MCF 10A (cell line): ENCODE data around the gene E4F1. TPM values are rescaled to one million over a fixed set of nuclear protein-coding genes. Genes with fewer than 3 reads are reported as not detected.

ENCODE experiments used
- BruUV-seq: library from RNA; stranded (reverse); fragments of 400-500 nt; replicated peaks from 2 replicates; lab custom pipeline; 2021; lab: Mats Ljungman, UMichigan
- CTCF ChIA-PET: fragments of 300-600 bp; sonication (Branson Sonifier 250); formaldehyde crosslinking; extraction: SDS; loops from one replicate; lab custom pipeline; 2021; ENCODE audit warnings: antibody characterized with exemption, inconsistent platforms; lab: Yijun Ruan, JAX
- POLR2A ChIA-PET: fragments of 300-600, 350-650 bp; sonication (Branson Sonifier 250); formaldehyde crosslinking; extraction: SDS; loops from one replicate; lab custom pipeline; 2020; ENCODE audit warnings: antibody characterized with exemption, inconsistent platforms; lab: Yijun Ruan, JAX
- DNase-seq: peaks from one replicate; pipeline ENCODE4 v3.0.0-alpha.2; 2018; ENCODE audit not compliant: unreplicated experiment
- H3K27ac Mint-ChIP-seq: one replicate; pipeline ENCODE4 v1.8.0; 2022; ENCODE audit warnings: mild to moderate bottlenecking, low read depth, mixed read lengths; ENCODE audit not compliant: unreplicated experiment
- H3K27me3 Mint-ChIP-seq: one replicate; pipeline ENCODE4 v1.8.0; 2022; ENCODE audit warnings: mixed read lengths; ENCODE audit not compliant: insufficient read depth, unreplicated experiment
- H3K36me3 Mint-ChIP-seq: one replicate; pipeline ENCODE4 v1.8.0; 2022; ENCODE audit warnings: mild to moderate bottlenecking, moderate library complexity, mixed read lengths; ENCODE audit not compliant: insufficient read depth, unreplicated experiment
- H3K4me1 Mint-ChIP-seq: one replicate; pipeline ENCODE4 v1.8.0; 2022; ENCODE audit warnings: mixed read lengths; ENCODE audit not compliant: insufficient read depth, unreplicated experiment
- H3K4me3 Mint-ChIP-seq: one replicate; pipeline ENCODE4 v1.8.0; 2022; ENCODE audit warnings: mild to moderate bottlenecking, moderate library complexity, mixed read lengths; ENCODE audit not compliant: unreplicated experiment
- H3K9me3 Mint-ChIP-seq: one replicate; pipeline ENCODE4 v1.8.0; 2022; ENCODE audit warnings: mixed read lengths; ENCODE audit not compliant: unreplicated experiment
- intact Hi-C: fragments of 100-400 bp; cut with micrococcal nuclease; formaldehyde crosslinking; loops from 2 replicates; pipeline ENCODE4 v1.14.1; 2022
- total RNA-seq: library from RNA; stranded (reverse); gene quantifications from 2 replicates; pipeline ENCODE4 v1.2.3, GENCODE V29; 2022
- TF ChIP-seq, protein P1 (sequence below): fragments of 200-600 bp; IDR thresholded peaks from one replicate; pipeline ENCODE4 v1.8.0; 2022; ENCODE audit warnings: antibody characterized with exemption, mild to moderate bottlenecking; ENCODE audit not compliant: unreplicated experiment

The E4F1 gene
- total RNA-seq, 1 experiment from 2014 or later: 26.2 TPM

DNA sequence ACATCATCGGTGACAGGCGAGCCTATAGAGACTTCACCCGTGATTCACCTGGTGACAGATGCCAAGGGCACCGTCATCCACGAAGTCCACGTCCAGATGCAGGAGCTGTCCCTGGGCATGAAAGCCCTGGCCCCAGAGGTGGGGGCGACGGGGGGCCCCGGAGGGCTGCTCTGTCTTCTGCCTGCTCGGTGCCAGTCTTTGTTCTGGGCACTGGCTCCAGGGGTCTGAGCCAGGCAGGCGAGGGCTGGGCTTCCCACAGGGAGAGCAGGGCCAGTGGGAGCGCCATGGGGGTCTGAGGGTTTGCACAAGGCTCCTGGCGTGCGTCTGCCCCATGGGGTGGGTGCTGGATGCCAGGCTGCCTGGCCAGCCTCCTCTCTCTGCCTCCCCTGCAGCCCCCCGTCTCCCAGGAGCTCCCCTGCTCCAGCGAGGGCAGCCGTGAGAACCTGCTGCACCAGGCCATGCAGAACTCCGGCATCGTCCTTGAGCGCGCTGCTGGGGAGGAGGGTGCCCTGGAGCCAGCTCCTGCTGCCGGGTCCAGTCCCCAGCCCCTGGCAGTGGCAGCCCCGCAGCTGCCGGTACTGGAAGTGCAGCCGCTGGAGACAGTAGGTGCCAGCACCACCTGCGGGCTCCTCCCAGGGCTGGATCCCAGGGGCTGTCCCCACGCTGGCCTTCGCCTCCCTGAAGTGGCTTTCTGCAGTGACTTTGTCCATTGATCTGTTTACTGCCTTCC lies 9.8 kb downstream of the E4F1 start:
- Mint-ChIP-seq H3K27ac (no peak overlapping the region), H3K4me3 (no peak overlapping the region), H3K36me3 (peaks cover 63% of the 10 kb centered on the region), H3K27me3 (no peaks in the 10 kb centered on the region), H3K9me3 (no peaks in the 10 kb centered on the region), H3K4me1 (no peaks in the 10 kb centered on the region)
- TF ChIP-seq, protein P1, sequence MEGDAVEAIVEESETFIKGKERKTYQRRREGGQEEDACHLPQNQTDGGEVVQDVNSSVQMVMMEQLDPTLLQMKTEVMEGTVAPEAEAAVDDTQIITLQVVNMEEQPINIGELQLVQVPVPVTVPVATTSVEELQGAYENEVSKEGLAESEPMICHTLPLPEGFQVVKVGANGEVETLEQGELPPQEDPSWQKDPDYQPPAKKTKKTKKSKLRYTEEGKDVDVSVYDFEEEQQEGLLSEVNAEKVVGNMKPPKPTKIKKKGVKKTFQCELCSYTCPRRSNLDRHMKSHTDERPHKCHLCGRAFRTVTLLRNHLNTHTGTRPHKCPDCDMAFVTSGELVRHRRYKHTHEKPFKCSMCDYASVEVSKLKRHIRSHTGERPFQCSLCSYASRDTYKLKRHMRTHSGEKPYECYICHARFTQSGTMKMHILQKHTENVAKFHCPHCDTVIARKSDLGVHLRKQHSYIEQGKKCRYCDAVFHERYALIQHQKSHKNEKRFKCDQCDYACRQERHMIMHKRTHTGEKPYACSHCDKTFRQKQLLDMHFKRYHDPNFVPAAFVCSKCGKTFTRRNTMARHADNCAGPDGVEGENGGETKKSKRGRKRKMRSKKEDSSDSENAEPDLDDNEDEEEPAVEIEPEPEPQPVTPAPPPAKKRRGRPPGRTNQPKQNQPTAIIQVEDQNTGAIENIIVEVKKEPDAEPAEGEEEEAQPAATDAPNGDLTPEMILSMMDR: no peak
- BruUV-seq: no TSS peak
- intact Hi-C loops: no loop called here
- POLR2A ChIA-PET: no interaction called here
- CTCF ChIA-PET: no interaction called here
- no peak for DNase-seq

DNA sequence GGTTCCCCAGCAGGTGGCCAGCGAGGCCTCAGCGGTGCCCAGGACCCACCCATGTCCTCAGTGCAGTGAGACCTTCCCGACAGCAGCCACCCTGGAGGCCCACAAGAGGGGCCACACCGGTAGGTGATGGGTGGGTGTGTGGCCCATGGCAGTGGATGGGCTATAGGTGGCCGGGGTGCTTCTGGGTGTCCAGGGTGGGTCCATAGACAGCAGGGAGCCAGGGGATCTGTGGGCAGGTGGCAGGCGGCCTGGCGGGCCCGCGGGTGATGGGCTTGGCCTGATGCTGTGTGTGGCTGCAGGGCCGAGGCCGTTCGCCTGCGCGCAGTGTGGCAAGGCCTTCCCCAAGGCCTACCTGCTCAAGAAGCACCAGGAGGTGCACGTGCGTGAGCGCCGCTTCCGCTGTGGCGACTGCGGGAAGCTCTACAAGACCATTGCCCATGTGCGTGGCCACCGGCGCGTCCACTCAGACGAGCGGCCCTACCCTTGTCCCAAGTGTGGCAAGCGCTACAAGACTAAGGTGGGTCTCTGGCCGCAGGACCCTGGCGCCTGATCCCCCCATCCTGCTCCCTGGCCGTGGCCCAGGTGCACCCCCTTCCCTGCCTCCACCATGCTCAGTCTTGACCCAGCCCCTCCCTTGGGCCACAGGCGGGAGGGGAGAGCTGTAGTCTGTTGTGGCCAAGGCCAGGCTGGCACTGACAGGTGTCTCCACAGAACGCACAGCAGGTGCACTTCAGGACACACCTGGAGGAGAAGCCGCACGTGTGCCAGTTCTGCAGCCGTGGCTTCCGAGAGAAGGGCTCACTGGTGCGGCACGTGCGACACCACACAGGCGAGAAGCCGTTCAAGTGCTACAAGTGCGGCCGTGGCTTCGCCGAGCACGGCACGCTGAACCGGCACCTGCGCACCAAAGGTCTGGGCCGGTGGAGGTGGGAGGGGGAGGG lies 10.8 kb downstream of the E4F1 start:
- no peaks in the 10 kb centered on the region for H3K4me1 Mint-ChIP-seq
- no peak overlapping the region for H3K4me3 Mint-ChIP-seq
- no TSS peak for BruUV-seq
- CTCF ChIA-PET: no interaction called here
- H3K9me3 Mint-ChIP-seq: no peaks in the 10 kb centered on the region
- POLR2A ChIA-PET: no interaction called here
- H3K27me3 Mint-ChIP-seq: no peaks in the 10 kb centered on the region
- no peak overlapping the region for H3K27ac Mint-ChIP-seq
- DNase-seq: no peak
- intact Hi-C loops: no loop called here
- peaks cover 65% of the 10 kb centered on the region for H3K36me3 Mint-ChIP-seq
- TF ChIP-seq, protein P1: no peak

DNA sequence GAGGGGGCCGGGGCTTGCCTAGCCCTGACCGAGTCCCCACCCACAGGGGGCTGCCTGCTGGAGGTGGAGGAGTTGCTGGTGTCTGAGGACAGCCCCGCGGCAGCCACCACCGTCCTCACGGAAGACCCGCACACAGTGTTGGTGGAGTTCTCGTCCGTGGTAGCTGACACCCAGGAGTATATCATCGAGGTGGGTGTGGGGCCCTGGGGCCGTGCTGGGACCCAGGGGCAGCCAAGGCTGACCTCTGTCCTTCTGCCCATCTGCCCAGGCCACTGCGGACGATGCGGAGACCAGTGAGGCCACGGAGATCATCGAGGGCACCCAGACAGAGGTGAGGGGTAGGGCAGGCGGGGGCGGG lies 11.4 kb downstream of the E4F1 start:
- POLR2A ChIA-PET: interaction anchor here (1.0 kb wide), 1 partner anchor 8 kb away, joined by 4 read pairs; no protein-coding TSS in a partner anchor
- BruUV-seq: no TSS peak
- intact Hi-C loops: no loop called here
- DNase-seq: no peak
- Mint-ChIP-seq H3K4me1 (no peaks in the 10 kb centered on the region), H3K9me3 (no peaks in the 10 kb centered on the region), H3K27ac (no peak overlapping the region), H3K4me3 (no peak overlapping the region), H3K36me3 (peaks cover 67% of the 10 kb centered on the region), H3K27me3 (no peaks in the 10 kb centered on the region)
- TF ChIP-seq, protein P1: no peak
- CTCF ChIA-PET: no interaction called here

DNA sequence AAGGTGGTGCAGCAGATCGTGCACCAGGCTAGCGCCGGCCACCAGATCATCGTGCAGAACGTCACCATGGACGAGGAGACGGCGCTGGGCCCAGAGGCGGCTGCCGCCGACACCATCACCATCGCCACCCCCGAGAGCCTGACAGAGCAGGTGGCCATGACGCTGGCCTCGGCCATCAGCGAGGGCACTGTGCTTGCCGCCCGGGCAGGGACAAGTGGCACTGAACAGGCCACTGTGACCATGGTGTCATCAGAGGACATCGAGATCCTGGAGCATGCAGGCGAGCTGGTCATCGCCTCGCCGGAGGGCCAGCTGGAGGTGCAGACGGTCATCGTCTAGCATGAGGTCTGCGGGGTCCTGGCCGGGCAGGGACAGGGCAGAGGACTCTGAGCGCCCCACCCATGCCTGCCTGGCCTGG lies 11.9 kb downstream of the E4F1 start:
- H3K4me1 Mint-ChIP-seq: no peaks in the 10 kb centered on the region
- TF ChIP-seq, protein P1: no peak
- POLR2A ChIA-PET: interaction anchor here (1.0 kb wide), 1 partner anchor 9 kb away, joined by 4 read pairs; no protein-coding TSS in a partner anchor
- DNase-seq: no peak
- CTCF ChIA-PET: interaction anchor here (0.6 kb wide), 1 partner anchor 22 kb away, joined by 3 read pairs; no protein-coding TSS in a partner anchor
- peaks cover 63% of the 10 kb centered on the region for H3K36me3 Mint-ChIP-seq
- no peak overlapping the region for H3K27ac Mint-ChIP-seq
- H3K4me3 Mint-ChIP-seq: no peak overlapping the region
- intact Hi-C loops: no loop called here
- no peaks in the 10 kb centered on the region for H3K27me3 Mint-ChIP-seq
- TSS peak; percentile 26 for BruUV-seq
- H3K9me3 Mint-ChIP-seq: no peaks in the 10 kb centered on the region
